HepG2 (cell line): Measurements from ENCODE around the gene NBR1. TPM values are rescaled to one million over a fixed set of nuclear protein-coding genes. Genes with fewer than 3 reads are reported as not detected.

Experiments used
- CREB1 ChIP-seq, 2 experiments: fragments of 450-650 bp in 1 of 2; IDR thresholded peaks; 2 replicates each; pipeline ENCODE4 v1.6.1; 2016 to 2017; ENCODE audit warnings: control low read depth in 1 of 2, mild to moderate bottlenecking in 1 of 2, missing compliant biosample characterization in 1 of 2, missing genetic modification characterization in 1 of 2
- KAT2B ChIP-seq: fragments of 150-350 bp; IDR thresholded peaks from 2 replicates; pipeline ENCODE4 v1.6.1; 2014; ENCODE audit warnings: low read depth, low read length, borderline replicate concordance
- KDM4B ChIP-seq: sonication (generic); formaldehyde crosslinking; IDR thresholded peaks from 2 replicates; pipeline ENCODE4 v1.4.0; 2020; ENCODE audit warnings: missing genetic modification reagents
- MTA3 ChIP-seq: sonication (generic); formaldehyde crosslinking; IDR thresholded peaks from 2 replicates; pipeline ENCODE4 v1.4.0; 2020; ENCODE audit warnings: missing genetic modification reagents
- NFKB2 ChIP-seq: sonication (generic); formaldehyde crosslinking; IDR thresholded peaks from 2 replicates; pipeline ENCODE4 v1.4.0; 2020; ENCODE audit warnings: missing genetic modification reagents, borderline replicate concordance
- ONECUT2 ChIP-seq: sonication (generic); formaldehyde crosslinking; IDR thresholded peaks from 2 replicates; pipeline ENCODE4 v1.4.0; 2020; ENCODE audit warnings: missing genetic modification reagents
- SALL1 ChIP-seq: sonication (generic); formaldehyde crosslinking; IDR thresholded peaks from 2 replicates; pipeline ENCODE4 v1.8.0; 2022; ENCODE audit warnings: mild to moderate bottlenecking, missing genetic modification reagents
- SMAD9 ChIP-seq: sonication (generic); formaldehyde crosslinking; IDR thresholded peaks from 2 replicates; pipeline ENCODE4 v1.5.1; 2020; ENCODE audit warnings: mild to moderate bottlenecking, missing genetic modification reagents
- ZHX2 ChIP-seq, 2 experiments: sonication (generic) in 1 of 2; formaldehyde crosslinking in 1 of 2; IDR thresholded peaks; 2 replicates each; pipeline versions ENCODE4 v1.6.1 to v1.9.0; 2014 to 2022; ENCODE audit warnings: antibody characterized with exemption in 1 of 2, borderline replicate concordance in 1 of 2, inconsistent platforms in 1 of 2, low read depth in 1 of 2, missing genetic modification reagents in 1 of 2
- ZNF3 ChIP-seq: IDR thresholded peaks from 2 replicates; pipeline ENCODE4 v1.7.0; 2017; ENCODE audit warnings: inconsistent platforms
- ZNF30 ChIP-seq: sonication (generic); formaldehyde crosslinking; IDR thresholded peaks from 2 replicates; pipeline ENCODE4 v1.5.0; 2020; ENCODE audit warnings: mild to moderate bottlenecking, missing genetic modification reagents
- ZNF382 ChIP-seq: sonication (generic); formaldehyde crosslinking; IDR thresholded peaks from 2 replicates; pipeline ENCODE4 v1.5.0; 2020; ENCODE audit warnings: missing genetic modification reagents, mild to moderate bottlenecking, borderline replicate concordance
- ZNF547 ChIP-seq: sonication (generic); formaldehyde crosslinking; IDR thresholded peaks from 2 replicates; pipeline ENCODE4 v1.5.1; 2020; ENCODE audit warnings: mild to moderate bottlenecking, missing genetic modification reagents
- ZNF646 ChIP-seq: sonication (generic); formaldehyde crosslinking; IDR thresholded peaks from 2 replicates; pipeline ENCODE4 v1.9.0; 2021; ENCODE audit warnings: mild to moderate bottlenecking, missing genetic modification reagents
- ZNF691 ChIP-seq: sonication (generic); formaldehyde crosslinking; IDR thresholded peaks from 2 replicates; pipeline ENCODE4 v1.4.0; 2020; ENCODE audit warnings: missing genetic modification reagents, low read depth, mild to moderate bottlenecking, borderline replicate concordance
- ZNF761 ChIP-seq: sonication (generic); formaldehyde crosslinking; conservative IDR thresholded peaks from 2 replicates; pipeline ENCODE4 v1.4.0; 2020; ENCODE audit warnings: mild to moderate bottlenecking, missing genetic modification reagents
- polyA plus RNA-seq, 8 experiments: library from polyadenylated mRNA; depleted of rRNA in 3 of 8; stranded (reverse) in 7 of 8; unstranded in 1 of 8; fragments of >200 nt; fragmentation: Illumina TruSeq in 4 of 8; extraction: Trizol in 4 of 8; gene quantifications; 2 replicates each; pipeline versions ENCODE4 v1.2.1 to v1.2.3, GENCODE V29; 2011 to 2016; ENCODE audit warnings: low read depth in 4 of 8, missing spikeins in 1 of 8, mixed read lengths in 1 of 8; ENCODE audit not compliant: insufficient read depth in 1 of 8
- total RNA-seq, 5 experiments: library from RNA; depleted of rRNA; stranded (reverse); fragments of >200 nt; fragmentation: Illumina TruSeq; extraction: Trizol; gene quantifications; 2 replicates each; pipeline ENCODE4 v1.2.3, GENCODE V29; 2016; ENCODE audit warnings: low read depth in 1 of 5

Gene NBR1
- total and polyA plus RNA-seq, 2 of the 13 experiments (the other 11 are each of a cell fraction or from before 2014, with no cell fraction given): 51.7 to 121 TPM

GRCh38 chr17:43212641-43213490, 41.9 kb downstream of the NBR1 start (continued):
- TF ChIP-seq ZNF3 (CRISPR knock-in tag) (no peak), ZNF382 (CRISPR knock-in tag) (no peak), KAT2B (no peak), MTA3 (CRISPR knock-in tag) (no peak), CREB1 (IDR thresholded peaks at IDR 0.05) (no peak), CREB1 (CRISPR knock-in tag; IDR thresholded peaks at IDR 0.05) (no peak), ZNF30 (CRISPR knock-in tag) (no peak), ZNF646 (CRISPR knock-in tag) (no peak), ZNF761 (CRISPR knock-in tag) (no peak), SALL1 (no peak), ONECUT2 (CRISPR knock-in tag) (no peak), NFKB2 (CRISPR knock-in tag) (no peak), KDM4B (CRISPR knock-in tag) (no peak), SMAD9 (no peak), ZHX2 (IDR thresholded peaks at IDR 0.05; ENCODE audit: low read depth) (no peak), ZHX2 (CRISPR knock-in tag; IDR thresholded peaks at IDR 0.05; ENCODE audit: borderline replicate concordance) (no peak), ZNF691 (0 out of 2 replicates have a peak, but pooled peaks have one; percentile 66), ZNF547 (CRISPR knock-in tag) (no peak)
